Measurements from ENCODE around the gene PSG5. TPM values are rescaled to one million over a fixed set of nuclear protein-coding genes. Genes with fewer than 3 reads are reported as not detected.
"Not testable (repeated sequence)": the region's sequence is repeated elsewhere in the genome, so short reads cannot be mapped to it uniquely, and the experiment has no call there.

The PSG5 gene
- total RNA-seq, 1 experiment from 2014 or later, result 48.9 TPM

GRCh38 chr19:43188092-43188491 is 1.8 kb upstream of the PSG5 start:
- peak; percentile 22 for DNase-seq (ENCODE audit: low read depth)

- DNase-seq (ENCODE audit: low read depth), result peak; percentile 91
Observed at GRCh38 chr19:43181869-43182771, 4.2 kb downstream of the PSG5 start.

- DNase-seq (ENCODE audit: low read depth), result not testable (repeated sequence)
Observed at GRCh38 chr19:43179569-43180147, 6.7 kb downstream of the PSG5 start.

- not testable (repeated sequence) for DNase-seq (ENCODE audit: low read depth)
Observed at GRCh38 chr19:43178577-43178976, 7.8 kb downstream of the PSG5 start.

GRCh38 chr19:43165906-43166305 is 20.4 kb downstream of the PSG5 start:
- not testable (repeated sequence) for DNase-seq (ENCODE audit: low read depth)

GRCh38 chr19:43163135-43163534 is 23.2 kb downstream of the PSG5 start:
- DNase-seq (ENCODE audit: low read depth), result not testable (repeated sequence)

- peak; percentile 47 for DNase-seq (ENCODE audit: low read depth)
Observed at GRCh38 chr19:43162261-43162660, 24.1 kb downstream of the PSG5 start.

GRCh38 chr19:43152214-43152613 is 34.1 kb downstream of the PSG5 start:
- DNase-seq (ENCODE audit: low read depth), result no peak

GRCh38 chr19:43149788-43150187 is 36.5 kb downstream of the PSG5 start:
- peak; percentile 60 for DNase-seq (ENCODE audit: low read depth)

GRCh38 chr19:43148233-43148632 is 38.1 kb downstream of the PSG5 start:
- peak; percentile 88 for DNase-seq (ENCODE audit: low read depth)

GRCh38 chr19:43141763-43142162 is 44.6 kb downstream of the PSG5 start:
- DNase-seq (ENCODE audit: low read depth), result peak; percentile 70

- DNase-seq (ENCODE audit: low read depth), result peak; percentile 68
Observed at GRCh38 chr19:43132696-43133095, 53.6 kb downstream of the PSG5 start.

GRCh38 chr19:43131281-43131842 is 55.0 kb downstream of the PSG5 start:
- DNase-seq (ENCODE audit: low read depth), result peak; percentile 68

GRCh38 chr19:43129197-43129596 is 57.1 kb downstream of the PSG5 start:
- not testable (repeated sequence) for DNase-seq (ENCODE audit: low read depth)

GRCh38 chr19:43127336-43127735 is 59.0 kb downstream of the PSG5 start:
- DNase-seq (ENCODE audit: low read depth), result peak; percentile 92

GRCh38 chr19:43126720-43127119 is 59.6 kb downstream of the PSG5 start:
- DNase-seq (ENCODE audit: low read depth), result no peak

- peak; percentile 22 for DNase-seq (ENCODE audit: low read depth)
Observed at GRCh38 chr19:43124360-43124759, 62.0 kb downstream of the PSG5 start.

GRCh38 chr19:43120433-43121026 is 65.8 kb downstream of the PSG5 start:
- DNase-seq (ENCODE audit: low read depth), result peak; percentile 98

- DNase-seq (ENCODE audit: low read depth), result peak; percentile 77
Observed at GRCh38 chr19:43119526-43119925, 66.8 kb downstream of the PSG5 start.
